NCI-H1092 (cell line): ENCODE measurements around the gene SEMA5B.
A peak's percentile ranks its signal among the peaks of the same experiment; 100 is the strongest.

ENCODE experiments used
- DNase-seq: peaks from one replicate; lab custom pipeline; 2025; lab: John Stamatoyannopoulos, UW

The SEMA5B gene

DNA sequence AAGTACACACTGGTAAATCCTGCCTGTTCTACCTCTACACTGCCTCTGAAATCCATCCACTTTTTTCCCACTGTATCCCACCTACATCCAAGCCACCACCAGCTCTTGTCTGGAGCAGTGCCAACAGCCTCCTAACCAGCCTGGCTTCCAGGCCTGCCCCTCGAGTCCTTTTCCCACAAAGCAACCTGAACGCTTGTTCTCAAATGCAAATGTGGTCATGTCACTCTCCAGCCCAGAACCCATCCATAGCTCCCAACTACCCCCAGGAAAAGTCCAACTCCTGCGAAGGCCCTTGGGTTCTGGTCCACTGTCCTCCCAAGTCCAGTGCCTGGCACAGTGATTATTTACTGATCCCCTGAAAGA, 83.8 kb downstream of the SEMA5B start:
- DNase-seq, result no peak

DNA sequence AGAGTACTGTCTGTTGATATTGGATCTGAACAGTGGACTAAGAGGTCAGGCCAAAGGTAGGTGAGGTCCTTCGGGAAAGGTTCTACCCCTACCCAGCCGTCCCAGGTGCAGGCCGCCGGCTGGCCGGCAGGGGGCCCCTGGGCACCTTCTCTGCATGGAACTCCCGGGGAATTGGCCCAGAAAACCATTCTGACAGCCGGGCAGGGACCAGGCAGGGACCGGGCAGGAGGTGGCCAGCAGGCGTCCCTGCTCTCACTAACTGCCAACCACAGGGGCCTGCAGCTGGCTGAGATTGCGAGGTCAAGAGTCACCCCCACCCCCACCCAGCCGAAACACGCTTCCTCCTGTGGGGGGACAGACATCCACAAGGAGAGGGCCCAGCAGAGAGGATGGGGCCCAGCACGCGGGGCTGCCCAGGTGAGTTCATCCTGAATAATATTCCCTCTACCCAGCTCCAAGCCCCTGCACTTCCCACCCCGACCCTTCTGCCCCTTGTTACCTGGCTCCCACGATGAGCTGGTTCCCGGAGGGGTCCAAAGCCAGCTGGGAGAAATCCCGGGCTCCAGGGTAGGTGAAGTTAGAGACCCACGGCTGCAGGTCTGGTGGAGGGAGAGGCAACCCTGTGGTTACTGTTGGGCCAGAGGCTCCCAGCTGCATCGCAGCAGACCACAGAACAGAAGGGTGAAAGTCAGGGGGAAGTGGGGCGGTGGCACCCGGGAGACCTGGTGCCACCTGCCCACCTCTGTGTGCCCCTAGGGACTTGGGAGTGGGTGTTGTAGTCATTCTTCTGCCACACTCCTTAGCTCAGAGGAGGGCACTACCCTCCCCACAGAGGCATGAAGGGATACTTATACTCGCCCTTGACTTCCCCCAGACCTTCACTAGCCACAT, 84.4 kb downstream of the SEMA5B start:
- peak; percentile 67 for DNase-seq

GRCh38 chr3:122942239-122942638, 85.3 kb downstream of the SEMA5B start:
- no peak for DNase-seq

DNA sequence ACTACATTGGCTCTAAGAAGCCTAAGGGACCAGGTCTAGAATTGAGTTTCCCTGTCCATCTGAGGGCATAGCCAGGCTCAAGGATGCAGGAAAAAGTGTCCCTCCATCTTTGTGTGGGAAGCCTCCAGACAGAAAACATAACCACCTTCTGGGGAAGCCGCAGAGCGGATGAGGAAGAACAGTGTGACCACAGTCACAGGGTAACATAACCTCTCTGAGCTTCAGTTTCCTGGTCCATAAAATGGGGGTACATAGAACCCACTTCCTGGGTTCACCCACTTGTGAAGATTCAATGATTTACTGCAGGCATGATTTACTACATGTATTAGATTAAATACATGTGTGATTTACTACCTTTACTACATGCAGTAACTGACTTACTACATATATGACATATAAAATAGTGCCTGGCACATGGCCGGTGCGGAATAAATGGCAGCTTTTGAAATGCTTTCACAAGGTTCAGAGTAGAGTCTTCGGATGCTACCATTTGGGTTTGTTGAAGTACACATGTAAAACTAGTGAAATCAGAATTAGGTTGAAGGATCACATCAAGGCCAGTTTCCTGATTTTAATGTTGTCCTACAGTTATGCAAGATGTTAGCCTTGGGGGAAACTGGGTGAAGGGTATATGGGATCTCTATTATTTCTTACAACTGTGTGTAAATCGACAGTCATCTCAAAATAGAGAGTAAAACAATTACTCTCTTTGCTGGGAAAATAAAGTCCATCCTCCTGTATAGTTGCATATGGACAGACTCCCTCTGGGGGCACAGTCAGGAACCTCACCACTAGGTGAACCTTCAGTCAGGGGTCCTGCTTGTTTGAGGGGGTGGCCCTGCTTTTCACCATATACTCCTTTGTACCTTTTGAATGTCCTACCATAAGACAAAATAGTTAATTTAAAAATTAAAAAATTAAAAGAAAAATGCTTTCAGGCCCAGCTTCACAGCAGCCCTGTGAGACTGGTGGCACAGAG, 86.0 kb downstream of the SEMA5B start:
- DNase-seq, result no peak

GRCh38 chr3:122940628-122941086, 86.9 kb downstream of the SEMA5B start:
- DNase-seq, result no peak

GRCh38 chr3:122938783-122939425, 88.7 kb downstream of the SEMA5B start:
- DNase-seq, result no peak

DNA sequence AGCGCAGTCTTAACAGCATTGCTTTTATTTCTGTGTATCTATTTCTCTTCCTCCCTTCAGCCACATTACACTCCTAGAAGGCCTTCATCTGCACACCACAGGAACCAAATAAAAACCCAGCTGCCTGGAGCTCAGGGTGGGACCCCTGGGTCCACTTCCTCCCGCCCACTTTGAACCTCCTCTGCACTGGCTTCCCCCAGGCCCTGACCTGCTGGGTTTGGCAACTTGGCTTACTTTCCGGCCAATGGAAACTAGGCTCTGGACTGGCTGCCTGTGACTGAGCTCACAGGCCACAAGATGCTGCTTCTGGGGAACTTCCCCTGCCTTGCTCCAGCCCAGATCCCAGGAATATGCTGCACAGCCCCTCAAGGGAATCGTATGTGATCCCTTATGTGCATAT, 89.8 kb downstream of the SEMA5B start:
- DNase-seq, result no peak

DNA sequence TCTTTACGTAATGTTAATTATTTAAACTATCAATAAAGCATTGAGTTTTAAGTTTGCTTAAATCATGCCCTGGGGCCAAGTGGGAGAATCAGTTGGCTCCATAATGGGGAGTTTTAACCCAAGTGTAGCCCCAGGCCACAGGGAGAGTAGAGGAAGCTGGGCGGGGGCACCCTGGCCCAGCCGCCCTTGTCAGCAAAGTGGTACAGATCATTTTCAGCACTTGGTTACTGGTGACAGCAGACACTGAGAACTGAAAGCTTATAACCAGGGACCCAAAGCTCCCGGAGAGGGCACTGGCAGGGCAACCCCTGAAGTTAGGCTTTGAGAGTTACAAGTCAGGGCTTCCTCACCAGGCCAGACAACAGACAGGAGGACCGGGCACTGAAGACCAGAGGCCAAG, 90.6 kb downstream of the SEMA5B start:
- no peak for DNase-seq

- no peak for DNase-seq
These were observed 91.2 kb downstream of the SEMA5B start for GRCh38 chr3:122936335-122936734.

DNA sequence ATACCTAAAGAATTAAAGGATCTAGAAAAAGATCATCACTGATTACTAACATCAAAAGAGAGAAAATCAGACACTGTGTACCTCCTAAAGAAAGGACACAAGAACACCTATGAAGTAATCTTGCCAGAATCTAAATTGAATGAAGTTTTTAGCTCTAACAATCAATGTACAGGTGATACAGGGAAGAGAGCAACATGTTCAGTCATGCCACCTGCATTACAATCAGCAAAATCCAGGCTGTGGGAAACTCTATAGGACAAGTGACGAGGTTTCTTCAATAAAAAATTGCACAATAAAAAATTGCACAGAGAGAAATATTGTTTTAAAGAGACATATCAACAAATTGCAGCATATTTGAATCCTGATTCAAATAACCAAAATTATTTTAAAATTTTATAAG, 93.3 kb downstream of the SEMA5B start:
- DNase-seq, result no peak

GRCh38 chr3:122932251-122932967, 95.2 kb downstream of the SEMA5B start:
- no peak for DNase-seq

- DNase-seq, result no peak
These were observed 95.9 kb downstream of the SEMA5B start for GRCh38 chr3:122931636-122932035.

- DNase-seq, result no peak
These were observed 97.2 kb downstream of the SEMA5B start for GRCh38 chr3:122930063-122930997.

DNA sequence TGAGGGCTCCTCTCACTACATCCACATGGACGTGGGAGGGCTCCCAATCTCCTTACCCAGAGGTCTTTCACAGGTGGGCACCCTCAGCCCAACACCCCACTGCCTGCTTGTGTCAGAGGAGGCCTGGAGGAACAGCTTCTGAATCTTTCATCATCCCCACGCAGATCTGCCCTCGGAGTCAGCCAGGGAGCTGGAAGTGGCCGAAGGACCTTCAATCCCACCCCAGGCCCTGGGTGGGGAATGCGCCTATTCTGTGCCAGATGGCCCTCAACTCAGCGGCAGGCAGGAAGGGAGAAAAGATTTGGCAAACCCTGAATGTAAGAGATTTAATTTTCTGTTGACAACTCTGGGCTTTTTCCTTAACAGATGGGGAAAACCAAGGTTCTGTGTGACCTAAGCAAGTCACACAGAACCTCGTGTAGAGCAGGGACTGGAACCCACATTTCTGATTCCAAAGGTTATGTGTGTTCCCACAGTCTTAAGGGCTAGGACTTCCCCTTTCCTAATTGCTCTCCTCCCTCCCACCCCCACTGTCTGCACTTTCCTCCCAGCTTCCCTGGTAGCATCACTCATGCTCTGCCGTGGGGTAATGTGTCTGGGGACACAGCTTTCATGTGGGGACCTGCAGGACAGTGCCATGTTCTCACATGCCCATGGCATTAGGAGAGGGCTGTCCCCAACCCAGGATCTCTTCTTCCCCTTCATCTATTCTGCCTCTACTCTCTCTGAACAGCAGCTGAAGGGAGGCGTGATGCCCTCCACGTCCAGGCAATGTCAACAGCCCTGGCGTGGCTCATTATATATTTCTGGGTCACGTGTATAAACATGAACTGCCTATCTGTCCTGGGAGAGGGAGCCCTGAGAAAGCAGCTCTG, 98.1 kb downstream of the SEMA5B start:
- no peak for DNase-seq

DNA sequence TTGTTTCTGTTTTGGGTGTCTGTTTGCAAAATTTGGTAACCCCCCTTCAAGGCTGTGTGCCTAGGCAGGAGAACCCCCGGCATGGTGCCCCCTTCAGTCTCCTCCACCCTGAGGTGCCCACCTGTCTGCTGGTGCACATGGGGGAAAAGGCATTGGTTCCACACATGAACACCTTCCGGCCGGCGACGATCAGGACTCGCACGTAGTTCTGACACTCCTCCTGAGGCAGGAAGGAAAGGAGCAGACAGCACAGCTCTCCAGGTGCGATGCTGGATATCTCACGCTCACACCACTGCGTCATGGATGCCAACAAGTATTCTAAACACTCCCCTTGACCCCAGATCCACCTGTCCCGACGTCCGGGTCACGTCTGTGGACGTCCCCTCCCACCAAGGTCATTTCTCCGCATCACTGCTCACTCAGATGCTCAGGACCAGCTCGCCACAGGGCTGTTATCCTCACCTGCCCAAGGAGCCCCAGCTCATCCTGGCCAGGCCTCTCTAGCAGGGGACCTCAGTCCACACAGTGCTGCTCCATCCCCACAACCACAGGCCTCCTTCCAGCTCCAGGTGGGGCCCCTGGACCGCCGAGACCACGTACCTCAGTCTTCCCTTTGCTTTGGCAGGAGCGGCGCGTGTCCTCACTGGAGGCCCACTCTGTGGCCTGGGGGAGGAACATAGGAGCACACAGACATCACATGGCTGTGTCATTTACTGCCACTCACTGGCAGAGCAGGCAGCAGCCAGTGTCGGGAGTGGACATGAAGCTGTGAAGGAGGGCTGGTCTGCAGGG, 99.0 kb downstream of the SEMA5B start:
- DNase-seq, result no peak

- DNase-seq, result no peak
These were observed 99.8 kb downstream of the SEMA5B start for GRCh38 chr3:122927726-122928125.

- no peak for DNase-seq
These were observed 100.8 kb downstream of the SEMA5B start for GRCh38 chr3:122926811-122927210.

DNA sequence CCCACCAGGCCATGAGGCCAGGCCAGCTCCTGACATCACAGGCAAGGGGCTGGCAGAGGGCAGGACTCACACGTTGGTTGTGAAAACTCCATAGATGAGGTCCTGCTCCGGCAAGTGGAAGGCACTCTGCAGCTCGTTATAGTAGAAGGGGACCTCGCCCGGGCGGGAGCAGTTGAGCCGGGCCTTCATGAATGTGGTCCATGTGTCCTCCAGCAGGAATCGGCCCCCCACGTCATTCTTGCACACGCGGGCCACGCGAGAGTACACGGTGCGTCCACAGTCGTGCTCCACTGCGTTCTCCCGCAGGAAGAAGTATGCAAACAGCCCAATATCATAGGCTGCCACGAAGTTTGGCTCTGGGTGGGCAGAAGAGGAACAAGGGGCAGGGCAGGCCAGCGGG, 101.2 kb downstream of the SEMA5B start:
- no peak for DNase-seq

DNA sequence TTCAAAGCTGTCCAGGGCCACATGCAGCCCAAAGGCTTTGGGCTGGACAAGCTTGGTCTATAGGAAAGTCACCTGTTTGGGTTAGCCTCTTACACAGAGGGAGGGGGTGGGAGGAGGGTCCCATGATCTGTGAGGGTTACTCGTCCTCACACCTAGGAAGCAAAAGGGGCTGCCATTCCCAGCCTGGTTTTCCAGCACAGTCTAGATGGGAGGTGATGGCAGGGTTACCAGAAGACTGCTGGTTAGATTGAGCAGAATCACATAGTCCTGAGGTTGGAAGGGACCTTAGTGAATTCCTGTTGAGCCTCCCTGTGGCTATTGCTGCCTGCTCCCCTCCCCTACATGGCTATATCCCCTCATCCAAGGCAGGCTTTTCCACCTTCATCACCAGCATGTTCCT, 101.8 kb downstream of the SEMA5B start:
- no peak for DNase-seq
